ENCODE results near the gene NXNL1.
A peak's percentile ranks its signal among the peaks of the same experiment; 100 is the strongest.

The NXNL1 gene

DNA sequence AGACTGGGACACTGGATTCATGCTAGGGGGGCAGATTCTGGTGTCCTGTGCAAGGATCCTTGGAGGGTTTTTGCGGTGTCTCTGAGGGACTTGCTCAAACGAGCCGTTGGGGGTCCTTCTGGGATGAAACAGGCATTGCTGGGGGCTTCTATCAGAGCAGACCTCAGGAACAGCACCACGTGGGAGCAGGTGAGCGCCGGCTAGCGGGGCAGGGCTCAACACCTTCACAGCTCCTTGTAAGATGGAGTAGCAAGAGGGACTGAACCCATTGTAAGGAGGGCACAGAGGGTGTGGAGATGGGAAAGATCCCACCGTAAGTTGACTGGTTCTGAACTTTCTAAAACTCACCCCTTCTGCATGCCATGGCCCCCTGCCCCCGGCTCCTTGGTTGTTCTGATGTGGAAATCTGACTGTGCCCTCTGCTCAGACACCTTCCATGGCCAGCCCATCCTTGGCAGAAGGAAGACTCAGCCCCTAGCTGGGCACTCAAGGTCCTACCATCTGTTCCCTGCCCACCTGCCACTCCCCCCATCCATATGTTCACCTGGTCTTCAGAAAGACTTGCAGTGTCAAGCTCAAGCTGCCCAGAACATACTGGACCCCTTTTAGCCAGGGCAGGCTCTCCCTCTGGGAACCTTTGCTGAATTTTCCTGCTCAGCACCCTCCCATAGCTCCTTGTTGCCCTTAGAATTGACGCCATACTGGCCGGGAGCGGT, 10.8 kb upstream of the NXNL1 start:
- TF ChIP-seq, protein P1, sequence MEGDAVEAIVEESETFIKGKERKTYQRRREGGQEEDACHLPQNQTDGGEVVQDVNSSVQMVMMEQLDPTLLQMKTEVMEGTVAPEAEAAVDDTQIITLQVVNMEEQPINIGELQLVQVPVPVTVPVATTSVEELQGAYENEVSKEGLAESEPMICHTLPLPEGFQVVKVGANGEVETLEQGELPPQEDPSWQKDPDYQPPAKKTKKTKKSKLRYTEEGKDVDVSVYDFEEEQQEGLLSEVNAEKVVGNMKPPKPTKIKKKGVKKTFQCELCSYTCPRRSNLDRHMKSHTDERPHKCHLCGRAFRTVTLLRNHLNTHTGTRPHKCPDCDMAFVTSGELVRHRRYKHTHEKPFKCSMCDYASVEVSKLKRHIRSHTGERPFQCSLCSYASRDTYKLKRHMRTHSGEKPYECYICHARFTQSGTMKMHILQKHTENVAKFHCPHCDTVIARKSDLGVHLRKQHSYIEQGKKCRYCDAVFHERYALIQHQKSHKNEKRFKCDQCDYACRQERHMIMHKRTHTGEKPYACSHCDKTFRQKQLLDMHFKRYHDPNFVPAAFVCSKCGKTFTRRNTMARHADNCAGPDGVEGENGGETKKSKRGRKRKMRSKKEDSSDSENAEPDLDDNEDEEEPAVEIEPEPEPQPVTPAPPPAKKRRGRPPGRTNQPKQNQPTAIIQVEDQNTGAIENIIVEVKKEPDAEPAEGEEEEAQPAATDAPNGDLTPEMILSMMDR (conservative IDR thresholded peaks at IDR 0.05; ENCODE audit: low read depth, low read length) = no peak
- H3K4me1 ChIP-seq (ENCODE audit: low read depth, poor library complexity, severe bottlenecking) = peaks cover 7% of the 10 kb centered on the region
- no peak overlapping the region for H3K9ac ChIP-seq
- H3K4me2 ChIP-seq = peak overlapping the region; percentile 57; the same call in 1 of the 2 replicates
- H3K36me3 ChIP-seq (ENCODE audit: insufficient read depth) = no peaks in the 10 kb centered on the region
- no peak overlapping the region for H2AFZ ChIP-seq (ENCODE audit: low read depth)
- H3K27me3 ChIP-seq (ENCODE audit: insufficient read depth, low read depth) = no peaks in the 10 kb centered on the region
- no peak overlapping the region for H3K27ac ChIP-seq
- no peak overlapping the region for H3K4me3 ChIP-seq (IDR thresholded peaks at IDR 0.05; ENCODE audit: insufficient read depth, low read depth, low read length)
- no peaks in the 10 kb centered on the region for H4K20me1 ChIP-seq (ENCODE audit: insufficient read depth)
- H3K79me2 ChIP-seq (ENCODE audit: insufficient read depth, low read depth) = no peaks in the 10 kb centered on the region

DNA sequence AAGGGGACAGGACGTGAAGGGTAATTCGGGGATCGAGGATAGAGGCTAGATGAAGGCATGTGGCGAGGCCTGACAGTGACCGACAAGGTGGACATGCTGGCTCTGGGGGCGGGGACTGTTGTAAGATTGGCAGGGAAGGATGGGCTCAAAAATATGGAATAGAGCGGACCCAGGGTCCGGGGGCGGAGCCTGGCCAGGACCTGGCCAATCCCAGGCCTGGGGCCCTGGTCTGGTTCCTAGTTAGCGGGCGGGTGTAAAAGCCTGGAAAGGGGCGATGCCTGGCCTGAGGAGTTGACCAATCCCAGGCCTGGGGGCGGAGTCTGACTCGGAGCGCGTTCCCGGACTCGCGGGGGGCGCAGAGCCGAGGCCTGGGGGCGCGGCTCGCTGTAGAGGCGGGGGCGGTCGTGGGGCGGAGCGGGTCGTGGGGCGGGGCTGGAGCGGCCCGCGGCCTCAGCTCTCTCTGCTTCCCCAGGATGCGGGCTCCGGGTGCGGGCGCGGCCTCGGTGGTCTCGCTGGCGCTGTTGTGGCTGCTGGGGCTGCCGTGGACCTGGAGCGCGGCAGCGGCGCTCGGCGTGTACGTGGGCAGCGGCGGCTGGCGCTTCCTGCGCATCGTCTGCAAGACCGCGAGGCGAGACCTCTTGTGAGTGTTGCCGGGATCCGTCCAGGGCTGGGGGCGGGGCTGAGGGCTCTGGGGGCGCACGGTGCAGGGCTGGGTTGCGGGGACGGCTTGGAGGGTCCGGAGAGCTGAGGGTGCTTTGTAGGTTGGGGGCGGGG, 9.5 kb upstream of the NXNL1 start, which contains the start of gene SLC27A1:
Gene SLC27A1 (plus strand): TSS at position 457 of the 774 bp plus-strand sequence. CDS start 17 bp downstream, at position 474.
- Histone ChIP-seq H2AFZ (ENCODE audit: low read depth) (peak within 1 kb of the TSS; percentile 89), H3K79me2 (ENCODE audit: insufficient read depth, low read depth) (no peaks in the 10 kb centered on the region), H3K27ac (no peak within 1 kb of the TSS; the same call in 1 of the 2 replicates), H3K36me3 (ENCODE audit: insufficient read depth) (no peaks in the 10 kb centered on the region), H4K20me1 (ENCODE audit: insufficient read depth) (no peaks in the 10 kb centered on the region), H3K4me1 (ENCODE audit: low read depth, poor library complexity, severe bottlenecking) (peaks cover 14% of the 10 kb centered on the region), H3K4me2 (peak within 1 kb of the TSS; percentile 57), H3K9ac (peak within 1 kb of the TSS; percentile 11; the same call in 1 of the 2 replicates), H3K27me3 (ENCODE audit: insufficient read depth, low read depth) (no peaks in the 10 kb centered on the region), H3K4me3 (IDR thresholded peaks at IDR 0.05; ENCODE audit: insufficient read depth, low read depth, low read length) (no peak within 1 kb of the TSS)
- TF ChIP-seq, protein P1 (conservative IDR thresholded peaks at IDR 0.05; ENCODE audit: low read depth, low read length) = no peak

DNA sequence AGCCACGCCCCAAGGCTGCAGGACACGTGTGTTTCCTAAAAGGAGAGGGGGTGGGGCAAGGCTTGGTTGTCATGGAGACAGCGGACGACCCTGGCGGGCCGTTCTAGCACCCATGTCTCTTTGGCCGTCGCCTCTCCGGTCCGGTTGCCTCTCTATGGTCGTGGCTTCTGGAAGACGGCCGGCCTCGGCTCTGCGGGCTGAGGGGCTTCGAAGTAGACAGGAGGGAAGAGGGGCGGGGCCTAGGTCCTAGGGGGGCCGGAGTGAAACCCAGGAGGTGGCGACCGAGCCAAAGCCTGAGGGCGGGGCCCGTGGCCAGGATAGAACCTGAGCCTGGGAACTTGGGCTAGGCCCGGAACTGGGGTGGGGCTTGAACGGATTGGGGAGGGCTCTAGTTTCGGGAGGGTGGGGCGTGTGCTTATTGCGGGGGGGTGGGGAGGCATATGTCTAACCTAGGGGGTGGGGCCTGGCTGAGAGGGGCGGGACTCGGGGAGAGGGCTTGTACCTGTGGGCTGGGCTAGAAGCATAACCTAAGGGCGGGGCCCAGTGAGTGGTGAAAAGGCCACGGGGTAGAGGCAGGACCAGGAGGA, 8.8 kb upstream of the NXNL1 start:
- TF ChIP-seq, protein P1 (conservative IDR thresholded peaks at IDR 0.05; ENCODE audit: low read depth, low read length) = no peak
- Histone ChIP-seq H3K79me2 (ENCODE audit: insufficient read depth, low read depth) (no peaks in the 10 kb centered on the region), H3K36me3 (ENCODE audit: insufficient read depth) (no peaks in the 10 kb centered on the region), H3K27me3 (ENCODE audit: insufficient read depth, low read depth) (no peaks in the 10 kb centered on the region), H3K9ac (peak overlapping the region; percentile 11; the same call in 1 of the 2 replicates), H3K4me2 (peak overlapping the region; percentile 34), H2AFZ (ENCODE audit: low read depth) (peak overlapping the region; percentile 89), H4K20me1 (ENCODE audit: insufficient read depth) (no peaks in the 10 kb centered on the region), H3K4me3 (IDR thresholded peaks at IDR 0.05; ENCODE audit: insufficient read depth, low read depth, low read length) (no peak overlapping the region), H3K27ac (no peak overlapping the region; the same call in 1 of the 2 replicates), H3K4me1 (ENCODE audit: low read depth, poor library complexity, severe bottlenecking) (peaks cover 14% of the 10 kb centered on the region)

DNA sequence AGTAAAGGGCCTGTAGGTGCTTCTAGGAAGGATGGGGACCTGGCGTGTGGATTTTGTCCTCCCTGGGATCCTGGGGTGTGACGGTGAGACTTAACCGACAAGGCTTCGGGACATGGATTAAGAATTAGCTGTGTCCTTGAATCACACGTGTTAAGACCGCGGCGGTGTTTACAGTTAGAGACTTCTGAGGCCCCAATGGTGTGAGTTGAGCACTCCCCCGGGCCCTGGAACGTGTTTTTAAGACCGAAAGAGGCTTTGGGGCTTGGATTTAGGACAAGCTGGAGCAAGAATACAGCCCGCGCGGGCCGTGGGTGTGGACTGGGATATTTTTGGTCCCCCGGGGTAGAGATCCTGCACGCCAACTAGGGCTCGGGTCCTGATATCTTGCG, 8.4 kb upstream of the NXNL1 start:
- H3K4me1 ChIP-seq (ENCODE audit: low read depth, poor library complexity, severe bottlenecking) = peaks cover 14% of the 10 kb centered on the region
- H2AFZ ChIP-seq (ENCODE audit: low read depth) = peak overlapping the region; percentile 70
- TF ChIP-seq, protein P1 (conservative IDR thresholded peaks at IDR 0.05; ENCODE audit: low read depth, low read length) = no peak
- H3K9ac ChIP-seq = peak overlapping the region; percentile 11; the same call in 1 of the 2 replicates
- H3K27ac ChIP-seq = no peak overlapping the region; the same call in 1 of the 2 replicates
- H3K36me3 ChIP-seq (ENCODE audit: insufficient read depth) = no peaks in the 10 kb centered on the region
- no peaks in the 10 kb centered on the region for H3K27me3 ChIP-seq (ENCODE audit: insufficient read depth, low read depth)
- no peaks in the 10 kb centered on the region for H4K20me1 ChIP-seq (ENCODE audit: insufficient read depth)
- H3K79me2 ChIP-seq (ENCODE audit: insufficient read depth, low read depth) = no peaks in the 10 kb centered on the region
- peak overlapping the region; percentile 34 for H3K4me2 ChIP-seq
- no peak overlapping the region for H3K4me3 ChIP-seq (IDR thresholded peaks at IDR 0.05; ENCODE audit: insufficient read depth, low read depth, low read length)
